Peyer's patch (tissue), 4 donors: Measurements from ENCODE around the gene CENPT. TPM values are rescaled to one million over a fixed set of nuclear protein-coding genes. Genes with fewer than 3 reads are reported as not detected.

Experiments used
- DNase-seq, 3 donors: peaks; one replicate each; pipeline ENCODE4 v3.0.0-alpha.2; 2017 to 2019
- H3K27ac ChIP-seq, 4 donors: fragments of 200-600 bp; sonication (generic); one replicate each; pipeline ENCODE4 v1.5.1; 2016 to 2019
- H3K27me3 ChIP-seq, 2 donors: fragments of 200-600 bp; sonication (generic); one replicate each; pipeline ENCODE4 v1.5.1; 2019
- H3K36me3 ChIP-seq, 3 donors: fragments of 200-600 bp; sonication (generic); one replicate each; pipeline ENCODE4 v1.5.1; 2016 to 2019
- H3K4me1 ChIP-seq, 4 donors: fragments of 200-600 bp; sonication (generic); one replicate each; pipeline ENCODE4 v1.5.1; 2016 to 2019
- H3K4me3 ChIP-seq, 4 donors: fragments of 200-600 bp; sonication (generic); 1 replicate in 3 of 4; 2 replicates in 1 of 4; pipeline ENCODE4 v1.5.1; 2016 to 2019; ENCODE audit warnings: mild to moderate bottlenecking in 1 of 4
- H3K9me3 ChIP-seq, 4 donors: fragments of 200-600 bp; sonication (generic); one replicate each; pipeline ENCODE4 v1.5.1; 2016 to 2019; ENCODE audit warnings: mild to moderate bottlenecking in 1 of 4
- CTCF ChIP-seq, 6 experiments: fragments of 450-650 bp in 4 of 6; fragments of 200-600 bp in 2 of 6; sonication (generic) in 1 of 6; IDR thresholded peaks; one replicate each; pipeline ENCODE4 v1.5.1; 2017 to 2019; ENCODE audit warnings: antibody characterized with exemption in 6 of 6, mild to moderate bottlenecking in 3 of 6, moderate library complexity in 1 of 6
- POLR2A ChIP-seq, 2 donors: fragments of 450-650 bp; IDR thresholded peaks; one replicate each; pipeline ENCODE4 v1.5.1; 2017; ENCODE audit warnings: antibody characterized with exemption in 2 of 2, mild to moderate bottlenecking in 2 of 2, moderate library complexity in 2 of 2
- small RNA-seq, 2 donors: library from RNA; depleted of rRNA; stranded (forward); fragments of <200 nt; gene quantifications; one replicate each; pipeline ENCODE3, GENCODE V24; 2016
- total RNA-seq, 4 donors: library from RNA; depleted of rRNA; stranded (reverse); fragments of >200 nt; gene quantifications; one replicate each; pipeline ENCODE4 v1.1.0, GENCODE V29; 2016

Gene CENPT
- total RNA-seq, 4 donors from 2014 or later: 64.8 to 138 (median 94.6) TPM

- DNase-seq: no peak
- Histone ChIP-seq H3K27ac (no peak overlapping the region), H3K4me3 (no peak overlapping the region), H3K4me1 (peaks cover 0 to 4% (median 0%) of the 10 kb centered on the region in 4 donors), H3K27me3 (no peaks in the 10 kb centered on the region), H3K9me3 (no peaks in the 10 kb centered on the region), H3K36me3 (no peaks in the 10 kb centered on the region)
- TF ChIP-seq POLR2A (IDR thresholded peaks at IDR 0.05) (no peak), CTCF (IDR thresholded peaks at IDR 0.05) (no peak)
These were observed 68.1 kb downstream of the CENPT start for GRCh38 chr16:67779256-67780014.

Small RNAs within 50 kb of the gene (small RNA-seq; reads per million reads assigned to genes)
- 0 reads per million in 2 donors for gene AC040162.2
- 0 reads per million in 2 donors for gene NRN1L

Other genes with a start within 250 kb of the CENPT start
- 10 to 100 TPM in 3 of 4 donors, 1 to 10 TPM in 1; 8.4 to 55.3 (median 13.4) TPM for gene CARMIL2, start 202.5 kb downstream of the CENPT start, total RNA-seq
- gene ACD, start 187.4 kb downstream of the CENPT start, total RNA-seq: 10 to 100 TPM; 14.2 to 37.2 (median 18.6) TPM
- 1 to 10 TPM in 3 of 4 donors, not detected in 1; 1.0 to 4.3 (median 2.1) TPM for gene PARD6A, start 186.7 kb downstream of the CENPT start, total RNA-seq
- 10 to 100 TPM; 10.6 to 26.3 (median 13.4) TPM for gene ENKD1, start 180.9 kb downstream of the CENPT start, total RNA-seq
- gene C16orf86, start 180.9 kb downstream of the CENPT start, total RNA-seq: 1 to 10 TPM in 3 of 4 donors, under 1 TPM in 1; 0.54 to 6.6 (median 2.0) TPM
- 10 to 100 TPM in 3 of 4 donors, 1 to 10 TPM in 1; 9.9 to 40.7 (median 24.6) TPM for gene GFOD2, start 128.4 kb downstream of the CENPT start, total RNA-seq
- 10 to 100 TPM; 15.2 to 29.9 (median 24.0) TPM for gene RANBP10, start 41.1 kb downstream of the CENPT start, total RNA-seq
- 1 to 10 TPM in 1 of 4 donors, under 1 TPM in 2, not detected in 1; 0.35 to 7.4 (median 0.94) TPM for gene TSNAXIP1, start 40.8 kb downstream of the CENPT start, total RNA-seq
- gene THAP11, start 5.4 kb downstream of the CENPT start, total RNA-seq: 10 to 100 TPM; 23.9 to 38.2 (median 31.7) TPM
- gene NUTF2, start 760 bp downstream of the CENPT start, total RNA-seq: 10 to 100 TPM; 55.5 to 82.5 (median 69.1) TPM
- 100 to 1,000 TPM in 2 of 4 donors, 10 to 100 TPM in 2; 94.2 to 154 (median 114) TPM for gene EDC4, start 25.4 kb upstream of the CENPT start, total RNA-seq
- gene NRN1L, start 37.2 kb upstream of the CENPT start, total RNA-seq: 10 to 100 TPM in 1 of 4 donors, not detected in 3; 10.0 TPM
- gene PSKH1, start 45.6 kb upstream of the CENPT start, total RNA-seq: 10 to 100 TPM; 26.4 to 60.2 (median 35.5) TPM
- gene CTRL, start 84.2 kb upstream of the CENPT start, total RNA-seq: 1 to 10 TPM; 2.4 to 5.3 (median 3.8) TPM
- gene PSMB10, start 89.2 kb upstream of the CENPT start, total RNA-seq: 100 to 1,000 TPM in 1 of 4 donors, 10 to 100 TPM in 3; 62.0 to 106 (median 79.9) TPM
- gene LCAT, start 96.4 kb upstream of the CENPT start, total RNA-seq: 10 to 100 TPM in 1 of 4 donors, 1 to 10 TPM in 3; 3.6 to 19.0 (median 4.6) TPM
- 10 to 100 TPM; 10.7 to 83.3 (median 33.6) TPM for gene SLC12A4, start 120.9 kb upstream of the CENPT start, total RNA-seq
- gene DPEP3, start 132.8 kb upstream of the CENPT start, total RNA-seq: not detected
- gene DPEP2, start 151.8 kb upstream of the CENPT start, total RNA-seq: 10 to 100 TPM in 2 of 4 donors, 1 to 10 TPM in 2; 1.1 to 12.4 (median 6.6) TPM
- not detected for gene DPEP2NB, start 168.2 kb upstream of the CENPT start, total RNA-seq
- gene DDX28, start 175.5 kb upstream of the CENPT start, total RNA-seq: 1 to 10 TPM; 3.4 to 6.7 (median 4.1) TPM
- 10 to 100 TPM; 15.3 to 38.8 (median 21.2) TPM for gene DUS2, start 175.6 kb upstream of the CENPT start, total RNA-seq
- gene NFATC3, start 237.7 kb upstream of the CENPT start, total RNA-seq: 10 to 100 TPM; 40.5 to 72.0 (median 61.0) TPM